Glutamatergic neuron (in vitro differentiated cells): Measurements from ENCODE around the gene TNFRSF4. TPM values are rescaled to one million over a fixed set of nuclear protein-coding genes. Genes with fewer than 3 reads are reported as not detected.

ENCODE experiments used
- DNase-seq: peaks from one replicate; pipeline ENCODE4 v3.0.0; 2022
- H3K27ac Mint-ChIP-seq: one replicate; pipeline ENCODE4 v1.8.0; 2020; ENCODE audit warnings: mild to moderate bottlenecking, mixed read lengths, inconsistent platforms; ENCODE audit not compliant: unreplicated experiment
- H3K27me3 Mint-ChIP-seq: one replicate; pipeline ENCODE4 v1.8.0; 2020; ENCODE audit warnings: mild to moderate bottlenecking, moderate library complexity, mixed read lengths, inconsistent platforms; ENCODE audit not compliant: unreplicated experiment
- H3K36me3 Mint-ChIP-seq: one replicate; pipeline ENCODE4 v1.8.0; 2020; ENCODE audit warnings: mild to moderate bottlenecking, mixed read lengths, inconsistent platforms; ENCODE audit not compliant: unreplicated experiment
- H3K4me1 Mint-ChIP-seq: one replicate; pipeline ENCODE4 v1.8.0; 2020; ENCODE audit warnings: mild to moderate bottlenecking, low read depth, mixed read lengths, inconsistent platforms; ENCODE audit not compliant: unreplicated experiment
- H3K4me3 Mint-ChIP-seq: one replicate; pipeline ENCODE4 v1.8.0; 2020; ENCODE audit warnings: mild to moderate bottlenecking, mixed read lengths, inconsistent platforms; ENCODE audit not compliant: unreplicated experiment
- H3K9me3 Mint-ChIP-seq: one replicate; pipeline ENCODE4 v1.8.0; 2020; ENCODE audit warnings: mild to moderate bottlenecking, moderate library complexity, mixed read lengths, inconsistent platforms; ENCODE audit not compliant: unreplicated experiment
- CTCF ChIP-seq: fragments of 200-600 bp; sonication (generic); IDR thresholded peaks from one replicate; pipeline ENCODE4 v1.5.0; 2021; ENCODE audit not compliant: partially characterized antibody, unreplicated experiment
- total RNA-seq: library from RNA; stranded (reverse); fragmentation: NEBNext Ultra II Directional; extraction: Animal tissue kit (Norgen Biotek cat#: 25700); gene quantifications from one replicate; pipeline ENCODE4 v1.2.1, GENCODE V29; 2021; ENCODE audit not compliant: unreplicated experiment

TNFRSF4 gene
- total RNA-seq, 1 donor from 2014 or later, result 0.29 TPM

- Mint-ChIP-seq H3K27me3 (peaks cover 22% of the 10 kb centered on the region), H3K4me3 (no peak overlapping the region), H3K4me1 (no peaks in the 10 kb centered on the region), H3K9me3 (peaks cover 26% of the 10 kb centered on the region), H3K36me3 (no peaks in the 10 kb centered on the region), H3K27ac (no peak overlapping the region)
- no peak for DNase-seq
- TF ChIP-seq CTCF, result no peak
Observed at GRCh38 chr1:1171161-1171545, 42.8 kb downstream of the TNFRSF4 start.

DNA sequence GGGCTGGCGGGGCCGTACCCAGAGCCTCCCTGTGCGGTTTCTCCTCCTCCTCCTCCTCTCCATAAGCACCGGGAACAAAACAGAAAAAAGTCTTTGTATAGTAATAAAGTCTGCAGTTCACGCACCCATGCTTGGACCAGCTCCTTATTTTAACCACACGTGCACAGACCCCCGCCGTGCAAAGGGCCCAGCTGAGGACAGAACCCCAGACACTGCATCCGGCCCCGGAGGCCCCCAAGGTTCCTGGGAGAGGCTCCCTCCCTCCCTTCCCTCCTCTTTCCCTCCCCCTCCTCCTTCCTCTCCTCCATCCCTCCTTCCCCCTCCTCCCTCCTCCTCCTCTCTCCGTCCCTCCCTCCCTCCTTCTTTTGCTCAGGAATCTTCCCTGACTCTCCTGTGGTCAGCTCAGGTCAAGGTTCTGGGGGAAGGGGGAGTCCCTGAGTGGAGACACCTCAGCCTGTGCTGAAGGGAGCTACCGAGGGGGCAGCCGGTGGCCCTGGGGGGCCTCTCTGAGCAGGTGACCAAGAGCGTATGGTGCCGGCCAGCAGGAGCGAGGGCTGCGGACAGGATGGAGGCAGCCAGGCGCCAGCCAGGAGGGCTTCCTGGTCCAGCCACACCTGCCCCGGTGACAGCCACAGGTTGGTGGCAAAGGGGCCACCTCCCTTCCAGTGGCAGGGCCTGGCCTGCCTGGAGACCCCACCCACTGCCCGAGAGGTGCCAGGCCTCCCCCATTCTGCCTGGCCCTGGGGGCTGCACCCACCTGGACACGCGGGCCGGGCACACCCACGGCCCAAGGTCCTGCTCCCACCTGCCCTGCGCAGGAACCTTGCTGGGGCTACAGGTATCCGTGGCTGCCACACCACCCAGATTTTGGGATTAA lies 43.5 kb downstream of the TNFRSF4 start:
- peak; percentile 30 for DNase-seq
- TF ChIP-seq CTCF, result no peak
- Mint-ChIP-seq H3K27me3 (peaks cover 24% of the 10 kb centered on the region), H3K9me3 (peaks cover 28% of the 10 kb centered on the region), H3K36me3 (no peaks in the 10 kb centered on the region), H3K4me3 (no peak overlapping the region), H3K4me1 (no peaks in the 10 kb centered on the region), H3K27ac (no peak overlapping the region)

- no peak overlapping the region for H3K27ac Mint-ChIP-seq
- peaks cover 25% of the 10 kb centered on the region for H3K9me3 Mint-ChIP-seq
- no peaks in the 10 kb centered on the region for H3K4me1 Mint-ChIP-seq
- peak; percentile 45 for DNase-seq
- no peak overlapping the region for H3K4me3 Mint-ChIP-seq
- TF ChIP-seq CTCF, result no peak
- H3K27me3 Mint-ChIP-seq, result peaks cover 29% of the 10 kb centered on the region
- no peaks in the 10 kb centered on the region for H3K36me3 Mint-ChIP-seq
Observed at GRCh38 chr1:1169429-1170214, 44.3 kb downstream of the TNFRSF4 start.

- Mint-ChIP-seq H3K4me1 (peaks cover 4% of the 10 kb centered on the region), H3K27me3 (peaks cover 29% of the 10 kb centered on the region), H3K4me3 (no peak overlapping the region), H3K9me3 (peaks cover 29% of the 10 kb centered on the region), H3K36me3 (no peaks in the 10 kb centered on the region), H3K27ac (no peak overlapping the region)
- DNase-seq, result peak; percentile 54
- no peak for TF ChIP-seq CTCF
Observed at GRCh38 chr1:1168451-1169411, 45.2 kb downstream of the TNFRSF4 start.
